Stomach smooth muscle (tissue), 2 donors: ENCODE measurements around the gene HAGHL.
A peak's percentile ranks its signal among the peaks of the same experiment; 100 is the strongest.
"Not testable (repeated sequence)": the region's sequence is repeated elsewhere in the genome, so short reads cannot be mapped to it uniquely, and the experiment has no call there.

Experiments used
- H3K27ac ChIP-seq: one replicate; pipeline ENCODE4 v1.7.0; 2013; ENCODE audit warnings: mild to moderate bottlenecking, low read length, inconsistent platforms
- H3K27me3 ChIP-seq, 2 donors: one replicate each; pipeline ENCODE4 v1.7.0; 2013; ENCODE audit warnings: low read length in 2 of 2; ENCODE audit not compliant: insufficient read depth in 2 of 2, control insufficient read depth in 1 of 2
- H3K36me3 ChIP-seq, 2 donors: one replicate each; pipeline ENCODE4 v1.7.0; 2013; ENCODE audit warnings: low read length in 2 of 2; ENCODE audit not compliant: control insufficient read depth in 2 of 2, insufficient read depth in 2 of 2
- H3K4me1 ChIP-seq: one replicate; pipeline ENCODE4 v1.7.0; 2013; ENCODE audit warnings: low read length; ENCODE audit not compliant: control insufficient read depth, insufficient read depth
- H3K4me3 ChIP-seq, 2 donors: one replicate each; pipeline ENCODE4 v1.7.0; 2013; ENCODE audit warnings: low read length in 2 of 2
- H3K9ac ChIP-seq, 2 donors: one replicate each; pipeline ENCODE4 v1.7.0; 2013; ENCODE audit warnings: low read length in 2 of 2, mild to moderate bottlenecking in 1 of 2
- H3K9me3 ChIP-seq, 2 donors: one replicate each; pipeline ENCODE4 v1.7.0; 2013; ENCODE audit warnings: low read length in 2 of 2; ENCODE audit not compliant: control insufficient read depth in 2 of 2
- donor health status: healthy.
- donor health status: Pancreatic carcinoma.

HAGHL gene

DNA sequence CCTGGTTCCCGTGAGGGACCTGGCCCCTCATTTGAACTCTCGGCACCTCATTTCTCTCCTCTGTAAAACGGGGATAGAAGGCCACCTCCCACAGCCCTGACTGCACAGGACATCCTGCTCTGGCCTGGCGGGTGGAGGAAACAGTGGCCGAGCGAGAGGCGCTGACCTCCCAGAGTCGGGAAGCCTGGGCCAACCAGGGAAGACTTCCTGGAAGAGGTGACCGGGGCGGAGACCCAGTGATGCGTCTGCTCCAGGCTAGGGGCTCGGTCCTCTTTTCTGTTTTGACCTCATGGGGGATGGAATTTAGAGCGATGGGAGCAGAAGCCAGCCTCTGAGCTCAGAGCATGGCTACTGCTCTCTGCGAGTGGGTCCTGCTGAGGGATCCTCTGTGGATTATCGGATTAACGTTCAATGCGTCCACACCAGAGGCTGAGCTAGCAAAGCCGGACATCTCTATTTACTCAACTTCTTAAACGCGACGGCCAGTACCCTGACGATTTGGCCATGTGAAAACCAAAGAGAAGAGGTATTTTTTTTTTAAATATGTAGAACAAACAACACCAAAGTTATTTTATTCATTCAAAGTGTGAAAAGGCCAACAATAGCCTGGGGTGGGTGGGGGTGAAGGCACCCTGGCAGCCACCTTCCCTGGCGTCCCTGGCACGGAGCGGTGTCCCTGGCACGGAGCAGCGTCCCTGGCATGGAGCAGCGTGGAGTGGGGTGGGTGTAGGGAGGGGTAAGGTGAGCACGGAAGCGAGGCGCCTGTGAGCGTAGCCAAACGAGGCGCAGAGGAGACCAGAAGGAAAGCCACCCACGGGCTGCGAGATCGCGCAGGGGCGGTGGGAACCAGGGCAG, 24.5 kb downstream of the HAGHL start:
- Histone ChIP-seq H3K27ac (peak overlapping the region; percentile 18), H3K9me3 (peaks cover 0 to under 1% of the 10 kb centered on the region in 2 donors), H3K27me3 (peaks cover 1 to 4% of the 10 kb centered on the region in 2 donors), H3K9ac (no peak overlapping the region), H3K4me3 (no peak overlapping the region), H3K4me1 (peaks cover 4% of the 10 kb centered on the region), H3K36me3 (no peaks in the 10 kb centered on the region)

DNA sequence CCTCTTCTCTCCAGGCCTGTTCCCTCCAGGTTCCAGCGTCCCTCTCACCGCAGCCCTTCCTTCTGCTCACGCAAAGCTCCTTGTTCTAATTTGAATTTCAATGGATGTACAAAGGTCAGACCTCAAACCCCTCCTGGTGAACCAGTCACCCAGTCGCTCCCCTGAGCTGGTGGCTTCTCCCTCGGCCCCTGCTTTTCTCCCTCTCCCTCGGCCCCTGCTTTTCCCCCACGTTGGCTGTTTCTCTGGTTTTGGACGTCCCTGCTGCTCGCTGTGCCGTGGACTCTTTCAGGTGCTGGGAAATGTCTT, 25.1 kb downstream of the HAGHL start:
- peaks cover 4% of the 10 kb centered on the region for H3K4me1 ChIP-seq
- H3K4me3 ChIP-seq: no peak overlapping the region
- H3K27ac ChIP-seq: no peak overlapping the region
- no peaks in the 10 kb centered on the region for H3K36me3 ChIP-seq
- peaks cover 0 to 4% of the 10 kb centered on the region in 2 donors for H3K9me3 ChIP-seq
- peaks cover 2 to 4% of the 10 kb centered on the region in 2 donors for H3K27me3 ChIP-seq
- no peak overlapping the region for H3K9ac ChIP-seq

DNA sequence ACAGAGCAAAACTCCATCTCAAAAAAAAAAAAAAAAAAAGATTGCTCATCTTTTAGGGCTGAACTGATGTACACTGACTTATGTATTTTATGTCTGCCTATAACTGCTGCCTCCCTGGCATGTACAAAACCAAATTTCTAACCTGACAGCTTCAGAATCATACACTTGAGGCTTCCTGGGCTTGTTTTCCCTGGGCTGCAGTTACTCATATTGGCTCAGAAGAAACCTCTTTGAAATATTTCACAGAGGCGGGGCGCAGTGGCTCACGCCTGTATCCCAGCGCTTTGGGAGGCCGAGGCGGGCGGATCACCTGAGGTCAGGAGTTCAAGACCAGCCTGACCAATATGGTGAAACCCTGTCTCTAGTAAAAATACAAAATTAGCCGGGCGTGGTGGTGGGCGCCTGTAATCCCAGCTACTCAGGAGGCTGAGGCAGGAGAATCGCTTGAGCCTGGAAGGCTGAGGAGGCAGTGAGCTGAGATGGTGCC, 27.3 kb downstream of the HAGHL start:
- not testable (repeated sequence) for H3K9ac ChIP-seq, H3K4me1 ChIP-seq, H3K36me3 ChIP-seq, H3K27ac ChIP-seq, H3K4me3 ChIP-seq, H3K9me3 ChIP-seq, H3K27me3 ChIP-seq

DNA sequence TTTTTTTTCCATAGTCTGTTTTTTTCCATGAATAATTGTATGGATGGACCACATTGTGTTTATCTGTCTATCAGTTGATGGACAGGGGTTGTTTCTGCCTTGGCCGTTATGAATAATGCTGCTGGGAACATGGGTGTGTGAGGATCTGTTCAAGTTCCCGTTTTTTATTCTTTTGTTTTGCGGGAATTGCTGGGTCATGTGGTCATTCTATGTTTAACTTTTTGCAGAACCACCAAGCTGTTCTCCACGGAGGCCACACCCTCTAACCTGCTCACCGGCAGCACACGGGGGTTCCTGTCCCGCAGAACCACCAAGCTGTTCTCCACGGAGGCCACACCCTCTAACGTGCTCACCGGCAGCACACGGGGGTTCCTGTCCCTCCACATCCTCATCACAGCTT, 27.8 kb downstream of the HAGHL start:
- no peak overlapping the region for H3K27ac ChIP-seq
- H3K4me1 ChIP-seq: peaks cover 4% of the 10 kb centered on the region
- H3K4me3 ChIP-seq: no peak overlapping the region
- peaks cover 2 to 4% of the 10 kb centered on the region in 2 donors for H3K27me3 ChIP-seq
- H3K9ac ChIP-seq: no peak overlapping the region
- peaks cover 0 to 4% of the 10 kb centered on the region in 2 donors for H3K9me3 ChIP-seq
- no peaks in the 10 kb centered on the region for H3K36me3 ChIP-seq

DNA sequence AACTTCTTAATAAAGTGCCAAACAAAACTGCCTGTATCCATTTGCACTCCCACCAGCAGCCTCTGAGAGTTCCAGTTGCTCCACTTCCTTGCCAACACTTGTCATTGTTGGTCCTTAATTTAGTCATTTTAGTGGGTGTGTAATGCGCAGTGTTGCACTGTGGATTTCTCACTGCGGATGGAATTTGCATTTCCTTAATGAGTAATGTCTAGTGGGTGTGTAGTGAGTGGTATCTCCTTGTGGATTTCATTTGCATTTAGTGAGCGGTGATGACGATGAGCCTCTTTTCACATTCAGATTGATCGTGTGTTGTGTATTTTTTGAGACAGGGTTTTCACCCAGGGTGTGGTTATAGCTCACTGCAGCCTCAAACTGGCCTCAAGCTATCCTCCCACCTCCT, 29.5 kb downstream of the HAGHL start:
- peaks cover 2 to 4% of the 10 kb centered on the region in 2 donors for H3K27me3 ChIP-seq
- no peak overlapping the region for H3K27ac ChIP-seq
- H3K9ac ChIP-seq: no peak overlapping the region
- no peak overlapping the region for H3K4me3 ChIP-seq
- H3K4me1 ChIP-seq: peaks cover 4% of the 10 kb centered on the region
- peaks cover 0 to 4% of the 10 kb centered on the region in 2 donors for H3K9me3 ChIP-seq
- H3K36me3 ChIP-seq: no peaks in the 10 kb centered on the region

DNA sequence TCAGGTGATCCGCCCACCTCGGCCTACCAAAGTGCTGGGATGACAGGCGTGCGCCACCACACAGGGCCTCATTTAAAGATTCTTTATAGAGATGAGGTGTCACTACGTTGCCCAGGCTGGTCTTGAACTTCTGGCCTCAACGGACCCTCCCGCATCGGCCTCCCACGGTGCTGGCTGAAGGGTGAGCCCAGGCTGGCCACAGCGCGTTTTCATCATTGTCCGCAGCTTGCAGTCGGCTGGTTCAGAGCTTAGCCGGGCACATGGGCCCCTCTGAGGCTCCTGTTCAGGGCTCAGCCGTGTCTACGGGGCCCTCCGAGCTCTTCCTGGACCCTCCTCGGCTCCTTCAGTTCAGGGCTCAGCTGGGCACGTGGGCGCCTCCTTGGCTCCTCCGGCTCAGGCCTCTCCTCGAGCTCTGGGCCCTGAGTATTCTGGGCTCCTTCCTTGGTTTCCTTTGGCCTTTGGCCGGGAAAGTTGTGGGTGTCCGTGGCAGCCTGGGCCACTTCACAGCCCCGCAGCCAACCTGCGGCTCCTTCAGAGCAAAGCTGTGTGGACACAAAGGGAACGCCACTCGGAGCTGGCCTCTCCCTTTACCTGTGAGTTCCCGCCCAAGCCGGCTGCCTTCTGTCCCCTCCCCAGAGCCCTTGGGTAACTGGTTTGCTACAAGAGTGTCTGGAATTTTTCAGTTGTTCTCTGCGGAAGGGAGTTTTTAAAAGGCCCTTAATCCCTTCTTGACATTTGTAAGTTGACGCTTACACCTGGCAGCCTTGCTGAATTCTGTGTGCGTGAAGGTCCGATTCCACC, 32.4 kb downstream of the HAGHL start:
- Histone ChIP-seq H3K4me1 (no peaks in the 10 kb centered on the region), H3K27me3 (peaks cover 0 to 5% of the 10 kb centered on the region in 2 donors), H3K4me3 (no peak overlapping the region), H3K9me3 (peaks cover 0 to 4% of the 10 kb centered on the region in 2 donors), H3K36me3 (no peaks in the 10 kb centered on the region), H3K9ac (no peak overlapping the region), H3K27ac (no peak overlapping the region)

DNA sequence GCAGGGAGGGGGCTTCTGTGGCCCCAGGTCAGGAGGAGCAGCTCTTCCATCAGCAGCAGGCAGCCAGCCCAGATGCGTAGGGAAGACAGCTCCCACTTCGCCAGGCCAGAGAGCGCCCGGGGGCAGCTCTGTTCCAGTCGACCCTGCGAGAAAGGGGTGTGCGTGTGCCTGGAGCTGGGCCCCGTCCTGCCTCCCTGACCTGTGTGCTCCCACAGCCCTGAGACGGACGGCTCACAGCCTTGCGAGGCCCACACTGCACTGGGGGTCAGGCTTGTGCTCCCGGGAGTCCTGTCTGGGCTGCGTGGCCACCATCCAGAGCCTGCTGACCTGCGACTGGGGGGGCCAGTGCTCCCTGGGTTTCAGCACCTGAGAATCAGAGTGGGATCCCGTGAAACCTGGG, 33.2 kb downstream of the HAGHL start:
- Histone ChIP-seq H3K4me3 (no peak overlapping the region), H3K36me3 (no peaks in the 10 kb centered on the region), H3K9ac (no peak overlapping the region), H3K27me3 (peaks cover 0 to 5% of the 10 kb centered on the region in 2 donors), H3K27ac (no peak overlapping the region), H3K4me1 (no peaks in the 10 kb centered on the region), H3K9me3 (peaks cover 0 to 4% of the 10 kb centered on the region in 2 donors)

DNA sequence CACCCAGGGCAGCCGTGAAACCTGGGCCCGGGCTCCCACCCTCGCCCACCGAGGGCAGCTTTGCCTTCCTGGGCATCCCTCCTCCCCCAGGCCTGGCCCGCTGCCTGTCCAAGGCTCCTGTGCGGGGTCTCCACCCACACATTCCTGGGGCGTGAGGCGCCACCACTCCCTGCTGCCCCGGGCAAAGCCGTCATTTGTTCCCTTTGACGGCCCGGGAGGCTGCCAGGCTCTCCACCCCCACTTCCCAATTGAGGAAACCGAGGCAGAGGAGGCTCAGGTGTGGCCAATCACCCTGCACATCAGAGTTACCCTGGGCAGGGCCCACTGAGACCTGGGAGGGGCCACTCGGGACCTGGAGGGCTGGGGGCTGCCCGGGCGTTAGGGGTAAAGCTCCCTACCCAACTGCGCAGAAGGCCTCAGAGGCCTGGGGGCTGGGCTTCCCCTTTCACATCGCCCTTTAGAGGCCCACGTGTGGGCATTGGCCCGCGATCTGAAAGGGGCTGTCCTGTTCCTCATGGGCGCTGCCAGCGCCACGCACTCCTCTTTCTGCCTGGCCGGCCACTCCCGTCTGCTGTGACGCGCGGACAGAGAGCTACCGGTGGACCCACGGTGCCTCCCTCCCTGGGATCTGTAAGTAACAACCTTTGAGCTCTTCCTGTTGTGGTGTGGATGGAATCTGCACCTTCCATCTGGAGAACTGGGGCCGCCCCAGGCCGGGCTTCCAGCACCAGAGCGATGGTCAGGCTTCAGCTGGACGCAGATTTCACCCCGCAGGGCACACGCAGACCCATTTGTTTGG, 33.8 kb downstream of the HAGHL start, which contains the start of gene MSLN:
Gene MSLN, plus strand, starts transcription at position 190 of the 799 bp plus-strand sequence. CDS start 1,947 bp downstream, outside the sequence.
- Histone ChIP-seq H3K27ac (no peak within 1 kb of the TSS), H3K4me1 (no peaks in the 10 kb centered on the region), H3K9me3 (peaks cover 0 to 4% of the 10 kb centered on the region in 2 donors), H3K9ac (no peak within 1 kb of the TSS), H3K36me3 (no peaks in the 10 kb centered on the region), H3K4me3 (no peak within 1 kb of the TSS), H3K27me3 (peaks cover 0 to 5% of the 10 kb centered on the region in 2 donors)

DNA sequence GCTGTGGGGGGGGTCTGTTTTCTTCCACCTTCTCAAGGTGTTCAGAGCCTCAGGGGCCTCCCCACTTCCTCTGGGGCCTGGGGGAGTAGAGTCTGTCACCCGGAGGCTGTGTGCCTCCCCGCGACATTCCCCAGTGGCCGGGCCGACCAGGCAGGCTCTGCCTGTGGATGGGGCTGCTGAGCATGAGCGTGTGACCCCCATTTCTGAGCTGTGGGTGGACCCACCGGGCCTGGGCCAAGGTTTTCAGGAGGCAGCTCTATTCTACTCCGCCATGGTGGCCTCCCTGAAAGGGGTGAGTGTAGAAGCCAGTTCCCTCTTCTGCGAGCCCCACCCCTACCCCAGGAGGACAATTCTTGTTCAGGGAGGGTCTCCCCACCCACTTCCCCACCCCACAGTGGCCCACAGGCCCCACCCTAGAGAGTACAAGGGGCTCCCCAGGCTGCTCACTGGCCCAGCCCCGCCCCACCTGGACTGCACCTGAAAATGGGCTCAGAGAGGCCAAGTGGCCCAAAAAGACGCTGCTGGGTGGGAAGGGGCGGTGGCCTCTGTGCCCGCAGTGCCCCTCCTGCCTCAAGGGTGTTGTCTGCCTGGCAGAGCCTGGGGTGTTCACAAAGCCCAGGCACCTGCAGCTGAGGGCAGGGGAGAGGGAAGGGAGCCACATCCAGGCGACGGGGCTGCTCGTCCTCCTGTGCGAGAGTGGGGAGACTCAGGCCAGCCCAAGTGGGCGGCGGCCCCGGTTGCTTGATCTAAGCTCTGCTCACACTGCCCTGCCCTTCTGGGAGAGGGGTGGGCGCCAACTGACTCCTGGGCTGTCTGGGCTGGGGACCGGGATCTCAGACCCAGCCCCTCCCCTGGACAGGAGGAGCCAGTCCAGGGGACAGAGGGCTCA, 35.0 kb downstream of the HAGHL start:
- Histone ChIP-seq H3K4me3 (no peak overlapping the region), H3K9ac (no peak overlapping the region), H3K9me3 (no peaks in the 10 kb centered on the region), H3K27me3 (peaks cover 0 to 3% of the 10 kb centered on the region in 2 donors), H3K27ac (no peak overlapping the region), H3K4me1 (no peaks in the 10 kb centered on the region), H3K36me3 (no peaks in the 10 kb centered on the region)
